Lung (tissue), 12 donors: ENCODE measurements around the gene TNFAIP8. TPM values are rescaled to one million over a fixed set of nuclear protein-coding genes. Genes with fewer than 3 reads are reported as not detected.

Experiments used
- ATAC-seq: fragments of 200-7000 bp; cut with Tn5 transposase; one replicate; pipeline ENCODE4 v1.9.1; 2020; ENCODE audit warnings: moderate number of reproducible peaks; ENCODE audit not compliant: insufficient read depth, low FRiP score
- DNase-seq, 3 donors: peaks; one replicate each; pipeline ENCODE4 v3.0.0-alpha.2; 2013 to 2017
- H3K27ac ChIP-seq, 2 donors: one replicate each; pipeline ENCODE4 v1.5.1; 2013; ENCODE audit warnings: mild to moderate bottlenecking in 2 of 2, moderate library complexity in 2 of 2, control low read depth in 1 of 2, inconsistent platforms in 1 of 2, low read depth in 1 of 2, low read length in 1 of 2
- H3K27me3 ChIP-seq, 3 donors: one replicate each; pipeline ENCODE4 v1.5.1; 2013; ENCODE audit warnings: low read length in 2 of 3; ENCODE audit not compliant: control insufficient read depth in 3 of 3, insufficient read depth in 3 of 3
- H3K36me3 ChIP-seq, 4 donors: one replicate each; pipeline ENCODE4 v1.5.1; 2013; ENCODE audit warnings: low read length in 4 of 4, mild to moderate bottlenecking in 1 of 4, moderate library complexity in 1 of 4; ENCODE audit not compliant: control insufficient read depth in 4 of 4, insufficient read depth in 4 of 4
- H3K4me1 ChIP-seq, 5 donors: one replicate each; pipeline ENCODE4 v1.5.1; 2013; ENCODE audit warnings: low read length in 5 of 5, mild to moderate bottlenecking in 2 of 5, moderate library complexity in 1 of 5; ENCODE audit not compliant: control insufficient read depth in 5 of 5, insufficient read depth in 5 of 5
- H3K4me3 ChIP-seq: one replicate; pipeline ENCODE4 v1.5.1; 2013; ENCODE audit warnings: mild to moderate bottlenecking, control low read depth, moderate library complexity
- H3K9ac ChIP-seq, 2 donors: one replicate each; pipeline ENCODE4 v1.5.1; 2013; ENCODE audit warnings: low read length in 2 of 2, control low read depth in 1 of 2; ENCODE audit not compliant: insufficient read depth in 1 of 2
- H3K9me3 ChIP-seq, 4 donors: one replicate each; pipeline ENCODE4 v1.5.1; 2013; ENCODE audit warnings: low read length in 3 of 4, mild to moderate bottlenecking in 1 of 4, moderate library complexity in 1 of 4; ENCODE audit not compliant: control insufficient read depth in 4 of 4, insufficient read depth in 3 of 4
- CTCF ChIP-seq: IDR thresholded peaks from 2 replicates; pipeline ENCODE4 v1.5.1; 2012; ENCODE audit warnings: mild to moderate bottlenecking; ENCODE audit errors: control extremely low read depth, extremely low read depth
- WGBS, 2 donors: extraction: QIAGEN DNeasy Blood & Tissue Kit; methylation state at CpG; one replicate each; pipeline ENCODE4 v1.1.7; 2013; 5-methylcytosine and 5-hydroxymethylcytosine counted together
- polyA plus RNA-seq, 2 donors: library from polyadenylated mRNA; stranded (reverse); fragments of 200-250 nt; gene quantifications; one replicate each; pipeline ENCODE4 v1.2.1, GENCODE V29; 2013
- total RNA-seq, 2 donors: library from RNA; depleted of rRNA in 1 of 2; stranded (reverse); fragments of >200 nt in 1 of 2; gene quantifications; one replicate each; pipeline ENCODE4 v1.2.1, GENCODE V29; 2014 to 2021
- donor health status: control.
- donor health status: control.
- donor health status: Bipolar disorder and iron deficiency.
- donor health status: healthy.
- donor health status: DM: yes; HTN: yes; CAD: no.

Gene TNFAIP8
- total and polyA plus RNA-seq, 4 donors, result 11.5 to 58.9 (median 35.6) TPM

GRCh38 chr5:119341452-119342349 is 14.1 kb upstream of the TNFAIP8 start:
- ATAC-seq, result no peak

DNA sequence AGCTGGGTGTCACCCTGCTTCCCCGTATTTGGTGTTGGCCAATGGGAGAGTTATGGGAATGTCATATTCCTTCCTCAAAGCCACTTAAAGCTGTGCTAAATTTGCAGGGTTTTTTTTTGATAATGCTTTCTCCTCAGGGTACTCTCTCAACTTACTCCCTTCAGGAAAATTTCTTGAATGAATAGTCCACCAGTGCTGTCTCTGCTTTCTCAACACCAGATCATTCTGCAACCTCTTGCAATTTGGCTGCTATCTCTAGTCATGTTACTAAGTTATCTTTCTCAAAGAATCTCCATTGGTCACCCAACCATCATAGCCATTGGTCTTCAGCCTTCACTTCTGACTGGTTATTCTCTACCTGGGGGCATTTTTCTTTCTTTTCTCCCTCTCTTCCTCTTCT is 13.4 kb upstream of the TNFAIP8 start:
- no peak overlapping the region for H3K9ac ChIP-seq
- H3K9me3 ChIP-seq, result no peaks in the 10 kb centered on the region
- H3K4me1 ChIP-seq, result peaks cover 0 to 28% (median 3%) of the 10 kb centered on the region in 5 donors
- no peak overlapping the region for H3K4me3 ChIP-seq
- H3K27me3 ChIP-seq, result no peaks in the 10 kb centered on the region
- 32 to 66% methylated on average over 1 of the region's 1 CpG for WGBS, 2 donors
- no peak overlapping the region for H3K27ac ChIP-seq
- no peak for DNase-seq
- no peaks in the 10 kb centered on the region for H3K36me3 ChIP-seq
- no peak for TF ChIP-seq CTCF
- no peak for ATAC-seq

More at GRCh38 chr5:119341452-119342349, 14.1 kb upstream of the TNFAIP8 start:
- WGBS, 2 donors, result 61 to 66% methylated on average over 6 of the region's 6 CpGs
- DNase-seq, result no peak
- no peak overlapping the region for H3K9ac ChIP-seq
- no peaks in the 10 kb centered on the region for H3K9me3 ChIP-seq
- H3K4me3 ChIP-seq, result no peak overlapping the region
- H3K27ac ChIP-seq, result no peak overlapping the region
- TF ChIP-seq CTCF, result no peak
- H3K4me1 ChIP-seq, result peaks cover 0 to 31% (median 6%) of the 10 kb centered on the region in 5 donors
- H3K36me3 ChIP-seq, result no peaks in the 10 kb centered on the region
- H3K27me3 ChIP-seq, result no peaks in the 10 kb centered on the region

- Histone ChIP-seq H3K36me3 (no peaks in the 10 kb centered on the region), H3K27me3 (no peaks in the 10 kb centered on the region), H3K9ac (no peak overlapping the region), H3K4me1 (peaks cover 0 to 32% (median 3%) of the 10 kb centered on the region in 5 donors), H3K27ac (no peak overlapping the region), H3K9me3 (no peaks in the 10 kb centered on the region), H3K4me3 (no peak overlapping the region)
- ATAC-seq, result no peak
- no peak for TF ChIP-seq CTCF
- WGBS, 2 donors, result 60 to 74% methylated on average over 6 of the region's 6 CpGs
- peak in 1 of 3 donors; percentile 51 for DNase-seq
These were observed 12.8 kb upstream of the TNFAIP8 start for GRCh38 chr5:119343052-119343451.
